Liver (tissue), 9 donors: Measurements from ENCODE around the gene PDE6D. TPM values are rescaled to one million over a fixed set of nuclear protein-coding genes. Genes with fewer than 3 reads are reported as not detected.
"Not testable (repeated sequence)": the region's sequence is repeated elsewhere in the genome, so short reads cannot be mapped to it uniquely, and the experiment has no call there.

Experiments used
- DNase-seq: peaks from one replicate; pipeline ENCODE4 v3.0.0-alpha.2; 2017; ENCODE audit warnings: low spot score
- H3K27ac ChIP-seq, 2 donors: one replicate each; pipeline ENCODE4 v1.7.0; 2013; ENCODE audit warnings: inconsistent platforms in 2 of 2, low read length in 2 of 2, control low read depth in 1 of 2, low read depth in 1 of 2, mild to moderate bottlenecking in 1 of 2
- H3K27me3 ChIP-seq, 4 donors: one replicate each; pipeline versions ENCODE4 v1.6.1 to v1.7.0; 2013; ENCODE audit warnings: low read length in 3 of 4, inconsistent platforms in 1 of 4, mild to moderate bottlenecking in 1 of 4, moderate library complexity in 1 of 4; ENCODE audit not compliant: control insufficient read depth in 4 of 4, insufficient read depth in 4 of 4
- H3K36me3 ChIP-seq, 4 donors: one replicate each; pipeline versions ENCODE4 v1.6.1 to v1.7.0; 2013; ENCODE audit warnings: low read length in 3 of 4, mild to moderate bottlenecking in 3 of 4, low read depth in 1 of 4, moderate library complexity in 1 of 4; ENCODE audit not compliant: control insufficient read depth in 4 of 4, insufficient read depth in 3 of 4
- H3K4me1 ChIP-seq, 4 donors: one replicate each; pipeline versions ENCODE4 v1.6.1 to v1.7.0; 2013; ENCODE audit warnings: low read length in 3 of 4, mild to moderate bottlenecking in 3 of 4, moderate library complexity in 1 of 4; ENCODE audit not compliant: control insufficient read depth in 4 of 4, insufficient read depth in 4 of 4
- H3K4me3 ChIP-seq, 3 donors: one replicate each; pipeline versions ENCODE4 v1.6.1 to v1.7.0; 2013; ENCODE audit warnings: low read length in 3 of 3, control low read depth in 1 of 3, low read depth in 1 of 3, mild to moderate bottlenecking in 1 of 3
- H3K9ac ChIP-seq, 2 donors: one replicate each; pipeline ENCODE4 v1.7.0; 2013; ENCODE audit warnings: low read length in 2 of 2, mild to moderate bottlenecking in 2 of 2, moderate library complexity in 2 of 2, control low read depth in 1 of 2, low read depth in 1 of 2
- H3K9me3 ChIP-seq, 4 donors: one replicate each; pipeline versions ENCODE4 v1.6.1 to v1.7.0; 2013; ENCODE audit warnings: low read length in 3 of 4; ENCODE audit not compliant: control insufficient read depth in 4 of 4
- EGR1 ChIP-seq, 2 donors: IDR thresholded peaks; 2 replicates each; pipeline ENCODE4 v1.6.1; 2016 to 2018; ENCODE audit warnings: antibody characterized with exemption in 2 of 2, low read depth in 2 of 2
- FOXA1 ChIP-seq: IDR thresholded peaks from 2 replicates; pipeline ENCODE4 v1.6.1; 2016; ENCODE audit warnings: antibody characterized with exemption
- FOXA2 ChIP-seq: IDR thresholded peaks from 2 replicates; pipeline ENCODE4 v1.6.1; 2016; ENCODE audit warnings: antibody characterized with exemption
- GABPA ChIP-seq, 2 donors: IDR thresholded peaks in 1 of 2; conservative IDR thresholded peaks in 1 of 2; 2 replicates each; pipeline ENCODE4 v1.6.1; 2016; ENCODE audit warnings: antibody characterized with exemption in 2 of 2, mild to moderate bottlenecking in 1 of 2, moderate library complexity in 1 of 2
- HNF4A ChIP-seq, 2 donors: conservative IDR thresholded peaks; 2 replicates each; pipeline ENCODE4 v1.6.1; 2016; ENCODE audit warnings: antibody characterized with exemption in 2 of 2, mild to moderate bottlenecking in 2 of 2
- HNF4G ChIP-seq: IDR thresholded peaks from 2 replicates; pipeline ENCODE4 v1.6.1; 2016; ENCODE audit warnings: antibody characterized with exemption
- JUND ChIP-seq, 2 donors: IDR thresholded peaks; 2 replicates each; pipeline ENCODE4 v1.6.1; 2016; ENCODE audit warnings: antibody characterized with exemption in 2 of 2
- NR2F2 ChIP-seq: IDR thresholded peaks from 2 replicates; pipeline ENCODE4 v1.6.1; 2016; ENCODE audit warnings: antibody characterized with exemption
- RAD21 ChIP-seq, 2 donors: IDR thresholded peaks; 2 replicates each; pipeline ENCODE4 v1.6.1; 2016; ENCODE audit warnings: antibody characterized with exemption in 2 of 2, mild to moderate bottlenecking in 2 of 2
- RXRA ChIP-seq, 2 donors: IDR thresholded peaks; 2 replicates each; pipeline ENCODE4 v1.6.1; 2017 to 2018; ENCODE audit warnings: antibody characterized with exemption in 2 of 2, mild to moderate bottlenecking in 1 of 2
- SP1 ChIP-seq: IDR thresholded peaks from 2 replicates; pipeline ENCODE4 v1.6.1; 2018; ENCODE audit warnings: antibody characterized with exemption, mild to moderate bottlenecking
- TAF1 ChIP-seq: conservative IDR thresholded peaks from 2 replicates; pipeline ENCODE4 v1.6.1; 2016; ENCODE audit warnings: antibody characterized with exemption, mild to moderate bottlenecking
- YY1 ChIP-seq: IDR thresholded peaks from 2 replicates; pipeline ENCODE4 v1.6.1; 2016; ENCODE audit warnings: antibody characterized with exemption, mild to moderate bottlenecking
- WGBS: extraction: QIAGEN DNeasy Blood & Tissue Kit; methylation state at CpG from one replicate; pipeline ENCODE4 v1.1.7; 2013; 5-methylcytosine and 5-hydroxymethylcytosine counted together
- polyA plus RNA-seq, 2 donors: library from polyadenylated mRNA; stranded (reverse) in 1 of 2; unstranded in 1 of 2; fragments of 200-250 nt in 1 of 2; fragments of >200 nt in 1 of 2; fragmentation: Nextera tagmentation in 1 of 2; extraction: Ambion mirVana in 1 of 2; gene quantifications; one replicate each; pipeline versions ENCODE4 v1.2.1 to v1.2.3, GENCODE V29; 2013 to 2015
- total RNA-seq, 2 donors: library from RNA; depleted of rRNA; stranded (reverse); fragments of >200 nt; gene quantifications; one replicate each; pipeline ENCODE4 v1.2.3, GENCODE V29; 2014
- TF ChIP-seq, protein P1 (sequence below): IDR thresholded peaks from 2 replicates; pipeline ENCODE4 v1.6.1; 2016; ENCODE audit warnings: antibody characterized with exemption
- TF ChIP-seq, protein P2 (sequence below): IDR thresholded peaks from 2 replicates; pipeline ENCODE4 v1.6.1; 2016; ENCODE audit warnings: antibody characterized with exemption
- TF ChIP-seq, protein P3 (sequence below): IDR thresholded peaks from 2 replicates; pipeline ENCODE4 v1.6.1; 2016; ENCODE audit warnings: antibody characterized with exemption, mild to moderate bottlenecking
- TF ChIP-seq, protein P4 (sequence below): fragments of 150-350 bp; IDR thresholded peaks from 2 replicates; pipeline ENCODE4 v1.5.1; 2017; ENCODE audit warnings: improper control_type of control experiment, low read depth, low read length; ENCODE audit not compliant: missing input control
- TF ChIP-seq, protein P5 (sequence below): IDR thresholded peaks from 2 replicates; pipeline ENCODE4 v1.6.1; 2016; ENCODE audit warnings: antibody characterized with exemption
- donor health status: healthy.
- donor health status: healthy.
- donor health status: healthy.
- donor health status: healthy.
- donor health status: healthy.

The PDE6D gene
- total and polyA plus RNA-seq, 4 donors, result 6.6 to 8.5 (median 7.0) TPM

DNA sequence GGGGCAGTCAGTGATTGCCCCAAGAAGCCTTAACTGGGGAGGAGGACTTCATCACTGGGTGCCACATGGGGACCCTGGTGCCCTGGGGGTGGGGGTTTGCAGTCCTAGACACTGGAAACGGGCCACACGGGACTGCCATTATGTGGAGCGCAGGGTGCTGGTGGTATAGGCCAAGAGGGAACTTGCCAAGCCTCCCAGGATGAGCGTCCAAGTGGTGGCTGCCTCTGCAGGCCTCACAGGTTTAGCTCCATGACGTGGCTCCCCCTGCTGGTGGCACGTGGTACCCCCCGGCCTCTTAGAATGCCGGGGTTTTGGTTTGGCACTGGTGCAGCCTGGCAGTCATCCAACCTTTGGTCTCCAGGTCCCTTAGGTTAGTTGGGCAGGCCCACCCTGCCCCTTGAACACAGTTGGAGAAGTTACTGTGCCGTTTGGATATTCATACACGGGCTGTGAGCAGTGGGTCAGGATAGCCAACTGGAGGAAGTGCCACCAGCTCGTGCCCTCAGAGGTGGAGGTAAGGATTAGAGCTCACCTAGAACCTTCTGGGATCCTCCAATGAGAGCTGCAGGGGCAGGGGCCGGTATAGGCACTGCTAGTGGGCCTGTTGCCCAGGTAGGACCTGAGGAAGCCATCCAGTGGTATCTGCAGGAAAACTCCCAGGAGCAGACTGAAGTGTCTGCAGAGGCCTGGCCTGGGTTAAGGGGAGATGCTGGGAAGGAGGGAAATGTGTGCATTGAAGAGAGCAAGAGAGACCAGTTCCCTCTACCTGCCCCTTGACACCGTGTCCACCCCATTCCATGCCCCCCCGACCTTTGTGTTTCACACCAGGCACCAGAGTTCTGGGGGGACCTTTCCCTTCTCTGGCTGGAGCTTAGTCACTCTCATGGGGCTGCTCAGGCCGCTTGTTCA is 67.1 kb downstream of the PDE6D start:
- peak; percentile 93 for DNase-seq
- H3K27ac ChIP-seq, result peak overlapping the region; percentile 14 to 28
- TF ChIP-seq RAD21 (IDR thresholded peaks at IDR 0.05), result peak; percentile 84 to 94
- TF ChIP-seq TAF1, result no peak
- TF ChIP-seq, protein P1, sequence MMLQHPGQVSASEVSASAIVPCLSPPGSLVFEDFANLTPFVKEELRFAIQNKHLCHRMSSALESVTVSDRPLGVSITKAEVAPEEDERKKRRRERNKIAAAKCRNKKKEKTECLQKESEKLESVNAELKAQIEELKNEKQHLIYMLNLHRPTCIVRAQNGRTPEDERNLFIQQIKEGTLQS, result no peak
- TF ChIP-seq EGR1 (IDR thresholded peaks at IDR 0.05; ENCODE audit: low read depth in 2 of 2), result no peak
- TF ChIP-seq HNF4A (conservative IDR thresholded peaks at IDR 0.05), result peak in 1 of 2 donors; percentile 6
- no peak for TF ChIP-seq FOXA1
- TF ChIP-seq, protein P2, sequence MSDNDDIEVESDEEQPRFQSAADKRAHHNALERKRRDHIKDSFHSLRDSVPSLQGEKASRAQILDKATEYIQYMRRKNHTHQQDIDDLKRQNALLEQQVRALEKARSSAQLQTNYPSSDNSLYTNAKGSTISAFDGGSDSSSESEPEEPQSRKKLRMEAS, result no peak
- TF ChIP-seq JUND (IDR thresholded peaks at IDR 0.05), result no peak
- TF ChIP-seq FOXA2, result no peak
- TF ChIP-seq NR2F2, result no peak
- no peak for TF ChIP-seq HNF4G
- TF ChIP-seq, protein P3, sequence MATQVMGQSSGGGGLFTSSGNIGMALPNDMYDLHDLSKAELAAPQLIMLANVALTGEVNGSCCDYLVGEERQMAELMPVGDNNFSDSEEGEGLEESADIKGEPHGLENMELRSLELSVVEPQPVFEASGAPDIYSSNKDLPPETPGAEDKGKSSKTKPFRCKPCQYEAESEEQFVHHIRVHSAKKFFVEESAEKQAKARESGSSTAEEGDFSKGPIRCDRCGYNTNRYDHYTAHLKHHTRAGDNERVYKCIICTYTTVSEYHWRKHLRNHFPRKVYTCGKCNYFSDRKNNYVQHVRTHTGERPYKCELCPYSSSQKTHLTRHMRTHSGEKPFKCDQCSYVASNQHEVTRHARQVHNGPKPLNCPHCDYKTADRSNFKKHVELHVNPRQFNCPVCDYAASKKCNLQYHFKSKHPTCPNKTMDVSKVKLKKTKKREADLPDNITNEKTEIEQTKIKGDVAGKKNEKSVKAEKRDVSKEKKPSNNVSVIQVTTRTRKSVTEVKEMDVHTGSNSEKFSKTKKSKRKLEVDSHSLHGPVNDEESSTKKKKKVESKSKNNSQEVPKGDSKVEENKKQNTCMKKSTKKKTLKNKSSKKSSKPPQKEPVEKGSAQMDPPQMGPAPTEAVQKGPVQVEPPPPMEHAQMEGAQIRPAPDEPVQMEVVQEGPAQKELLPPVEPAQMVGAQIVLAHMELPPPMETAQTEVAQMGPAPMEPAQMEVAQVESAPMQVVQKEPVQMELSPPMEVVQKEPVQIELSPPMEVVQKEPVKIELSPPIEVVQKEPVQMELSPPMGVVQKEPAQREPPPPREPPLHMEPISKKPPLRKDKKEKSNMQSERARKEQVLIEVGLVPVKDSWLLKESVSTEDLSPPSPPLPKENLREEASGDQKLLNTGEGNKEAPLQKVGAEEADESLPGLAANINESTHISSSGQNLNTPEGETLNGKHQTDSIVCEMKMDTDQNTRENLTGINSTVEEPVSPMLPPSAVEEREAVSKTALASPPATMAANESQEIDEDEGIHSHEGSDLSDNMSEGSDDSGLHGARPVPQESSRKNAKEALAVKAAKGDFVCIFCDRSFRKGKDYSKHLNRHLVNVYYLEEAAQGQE, result no peak
- TF ChIP-seq, protein P4, sequence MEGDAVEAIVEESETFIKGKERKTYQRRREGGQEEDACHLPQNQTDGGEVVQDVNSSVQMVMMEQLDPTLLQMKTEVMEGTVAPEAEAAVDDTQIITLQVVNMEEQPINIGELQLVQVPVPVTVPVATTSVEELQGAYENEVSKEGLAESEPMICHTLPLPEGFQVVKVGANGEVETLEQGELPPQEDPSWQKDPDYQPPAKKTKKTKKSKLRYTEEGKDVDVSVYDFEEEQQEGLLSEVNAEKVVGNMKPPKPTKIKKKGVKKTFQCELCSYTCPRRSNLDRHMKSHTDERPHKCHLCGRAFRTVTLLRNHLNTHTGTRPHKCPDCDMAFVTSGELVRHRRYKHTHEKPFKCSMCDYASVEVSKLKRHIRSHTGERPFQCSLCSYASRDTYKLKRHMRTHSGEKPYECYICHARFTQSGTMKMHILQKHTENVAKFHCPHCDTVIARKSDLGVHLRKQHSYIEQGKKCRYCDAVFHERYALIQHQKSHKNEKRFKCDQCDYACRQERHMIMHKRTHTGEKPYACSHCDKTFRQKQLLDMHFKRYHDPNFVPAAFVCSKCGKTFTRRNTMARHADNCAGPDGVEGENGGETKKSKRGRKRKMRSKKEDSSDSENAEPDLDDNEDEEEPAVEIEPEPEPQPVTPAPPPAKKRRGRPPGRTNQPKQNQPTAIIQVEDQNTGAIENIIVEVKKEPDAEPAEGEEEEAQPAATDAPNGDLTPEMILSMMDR, result peak; percentile 93
- TF ChIP-seq RXRA (IDR thresholded peaks at IDR 0.05), result peak in 1 of 2 donors; percentile 14
- TF ChIP-seq, protein P5, sequence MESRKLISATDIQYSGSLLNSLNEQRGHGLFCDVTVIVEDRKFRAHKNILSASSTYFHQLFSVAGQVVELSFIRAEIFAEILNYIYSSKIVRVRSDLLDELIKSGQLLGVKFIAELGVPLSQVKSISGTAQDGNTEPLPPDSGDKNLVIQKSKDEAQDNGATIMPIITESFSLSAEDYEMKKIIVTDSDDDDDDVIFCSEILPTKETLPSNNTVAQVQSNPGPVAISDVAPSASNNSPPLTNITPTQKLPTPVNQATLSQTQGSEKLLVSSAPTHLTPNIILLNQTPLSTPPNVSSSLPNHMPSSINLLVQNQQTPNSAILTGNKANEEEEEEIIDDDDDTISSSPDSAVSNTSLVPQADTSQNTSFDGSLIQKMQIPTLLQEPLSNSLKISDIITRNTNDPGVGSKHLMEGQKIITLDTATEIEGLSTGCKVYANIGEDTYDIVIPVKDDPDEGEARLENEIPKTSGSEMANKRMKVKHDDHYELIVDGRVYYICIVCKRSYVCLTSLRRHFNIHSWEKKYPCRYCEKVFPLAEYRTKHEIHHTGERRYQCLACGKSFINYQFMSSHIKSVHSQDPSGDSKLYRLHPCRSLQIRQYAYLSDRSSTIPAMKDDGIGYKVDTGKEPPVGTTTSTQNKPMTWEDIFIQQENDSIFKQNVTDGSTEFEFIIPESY, result no peak
- TF ChIP-seq YY1, result peak; percentile 16
- TF ChIP-seq SP1, result no peak
- TF ChIP-seq GABPA (IDR thresholded peaks at IDR 0.05 in 1 of 2, conservative IDR thresholded peaks at IDR 0.05 in 1 of 2), result no peak
- H3K27me3 ChIP-seq, result no peaks in the 10 kb centered on the region
- H3K4me1 ChIP-seq, result peaks cover 6 to 31% (median 20%) of the 10 kb centered on the region in 4 donors
- H3K9ac ChIP-seq, result no peak overlapping the region
- peaks cover 0 to 8% (median 5%) of the 10 kb centered on the region in 4 donors for H3K36me3 ChIP-seq
- 21% methylated on average over 15 of the region's 15 CpGs for WGBS
- H3K9me3 ChIP-seq, result no peaks in the 10 kb centered on the region
- no peak overlapping the region for H3K4me3 ChIP-seq

DNA sequence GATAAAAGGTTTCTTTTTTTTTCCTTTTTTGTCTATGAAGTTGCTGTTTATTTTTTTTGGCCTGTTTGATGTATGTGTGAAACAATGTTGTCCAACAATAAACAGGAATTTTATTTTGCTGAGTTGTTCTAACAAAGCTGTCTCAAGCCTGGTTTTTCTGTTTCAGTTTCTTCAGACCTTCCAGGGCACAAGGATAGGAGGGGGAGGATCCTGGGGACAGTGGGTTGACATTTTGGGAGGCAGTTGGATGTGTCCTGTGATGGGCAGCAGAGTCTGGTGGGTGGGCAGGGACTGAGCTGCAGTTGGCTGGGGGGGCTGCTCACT is 67.7 kb downstream of the PDE6D start:
- DNase-seq, H3K27me3 ChIP-seq, H3K4me3 ChIP-seq, H3K36me3 ChIP-seq, H3K9ac ChIP-seq, H3K9me3 ChIP-seq: not testable (repeated sequence)
- Histone ChIP-seq H3K27ac (peak overlapping the region in 1 of 2 donors; percentile 14), H3K4me1 (peaks cover 6 to 31% (median 20%) of the 10 kb centered on the region in 4 donors)

DNA sequence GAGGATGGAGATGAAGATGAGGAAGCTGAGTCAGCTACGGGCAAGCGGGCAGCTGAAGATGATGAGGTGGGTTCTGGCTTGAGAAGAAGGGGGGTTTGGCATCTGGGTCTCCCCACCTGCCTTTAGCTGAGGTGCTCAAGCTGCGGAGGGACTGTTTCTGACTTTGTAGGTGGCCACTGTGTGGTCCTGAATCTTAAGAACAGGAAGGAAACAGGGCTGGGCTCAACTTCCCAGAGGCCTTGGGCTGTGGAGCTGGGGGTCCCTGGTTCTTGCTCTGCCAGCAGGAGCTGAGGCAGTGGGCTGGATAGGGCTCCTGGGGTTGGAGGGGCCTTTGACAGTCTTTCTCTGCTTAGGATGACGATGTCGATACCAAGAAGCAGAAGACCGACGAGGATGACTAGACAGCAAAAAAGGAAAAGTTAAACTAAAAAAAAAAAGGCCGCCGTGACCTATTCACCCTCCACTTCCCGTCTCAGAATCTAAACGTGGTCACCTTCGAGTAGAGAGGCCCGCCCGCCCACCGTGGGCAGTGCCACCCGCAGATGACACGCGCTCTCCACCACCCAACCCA is 68.5 kb downstream of the PDE6D start:
- H3K27ac ChIP-seq, result peak overlapping the region in 1 of 2 donors; percentile 15
- not testable (repeated sequence) for H3K36me3 ChIP-seq, H3K9me3 ChIP-seq, H3K4me3 ChIP-seq, DNase-seq, H3K27me3 ChIP-seq, H3K9ac ChIP-seq
- 67% methylated on average over 18 of the region's 18 CpGs for WGBS
- H3K4me1 ChIP-seq, result peaks cover 6 to 31% (median 20%) of the 10 kb centered on the region in 4 donors
